Measurements from ENCODE around the gene PTPA.
"Not testable (repeated sequence)": the region's sequence is repeated elsewhere in the genome, so short reads cannot be mapped to it uniquely, and the experiment has no call there.

- not testable (repeated sequence) for TF ChIP-seq CTCF (IDR thresholded peaks at IDR 0.05; ENCODE audit: borderline replicate concordance, extremely low read depth, low read length, poor library complexity, severe bottlenecking); EZH2 (IDR thresholded peaks at IDR 0.05; ENCODE audit: borderline replicate concordance, low read depth, low read length, severe bottlenecking)
Observed at GRCh38 chr9:129197045-129197444, 85.8 kb downstream of the PTPA start.

Measured in DND-41 (cell line).